Neural crest cell (in vitro differentiated cells): ENCODE measurements around the gene PACRG. TPM values are rescaled to one million over a fixed set of nuclear protein-coding genes. Genes with fewer than 3 reads are reported as not detected.

Experiments used
- DNase-seq: peaks from one replicate; pipeline ENCODE4 v3.0.0; 2021; ENCODE audit warnings: low read depth, mixed read lengths, low spot score
- H3K27ac Mint-ChIP-seq: one replicate; pipeline ENCODE4 v1.8.0; 2021; ENCODE audit warnings: mild to moderate bottlenecking, mixed read lengths; ENCODE audit not compliant: unreplicated experiment
- H3K27me3 Mint-ChIP-seq: 2 replicates; pipeline ENCODE4 v1.8.0; 2021; ENCODE audit warnings: low read depth, mild to moderate bottlenecking, mixed read lengths
- H3K36me3 Mint-ChIP-seq: 2 replicates; pipeline ENCODE4 v1.8.0; 2021; ENCODE audit warnings: low read depth, mild to moderate bottlenecking, mixed read lengths
- H3K4me1 Mint-ChIP-seq: 2 replicates; pipeline ENCODE4 v1.8.0; 2021; ENCODE audit warnings: mixed read lengths
- H3K4me3 Mint-ChIP-seq: one replicate; pipeline ENCODE4 v1.8.0; 2021; ENCODE audit warnings: mild to moderate bottlenecking, mixed read lengths
- H3K9me3 Mint-ChIP-seq: 2 replicates; pipeline ENCODE4 v1.8.0; 2021; ENCODE audit warnings: mixed read lengths
- CTCF ChIP-seq: fragments of 200-600 bp; sonication (generic); conservative IDR thresholded peaks from 2 replicates; pipeline ENCODE4 v1.5.0; 2021; ENCODE audit warnings: antibody characterized with exemption, mild to moderate bottlenecking
- total RNA-seq: library from RNA; stranded (reverse); gene quantifications from 2 replicates; pipeline ENCODE4 v1.2.1, GENCODE V29; 2021

Gene PACRG
- total RNA-seq, 1 donor from 2014 or later, result 1.8 TPM

GRCh38 chr6:163290545-163291274, 562.9 kb downstream of the PACRG start:
- no peak for TF ChIP-seq CTCF
- no peak for DNase-seq
- no peak overlapping the region for H3K27ac Mint-ChIP-seq
- H3K27me3 Mint-ChIP-seq, result no peaks in the 10 kb centered on the region
- peaks cover 15% of the 10 kb centered on the region for H3K4me1 Mint-ChIP-seq
- no peak overlapping the region for H3K4me3 Mint-ChIP-seq
- H3K9me3 Mint-ChIP-seq, result peaks cover 7% of the 10 kb centered on the region
- peaks cover 7% of the 10 kb centered on the region for H3K36me3 Mint-ChIP-seq

DNA sequence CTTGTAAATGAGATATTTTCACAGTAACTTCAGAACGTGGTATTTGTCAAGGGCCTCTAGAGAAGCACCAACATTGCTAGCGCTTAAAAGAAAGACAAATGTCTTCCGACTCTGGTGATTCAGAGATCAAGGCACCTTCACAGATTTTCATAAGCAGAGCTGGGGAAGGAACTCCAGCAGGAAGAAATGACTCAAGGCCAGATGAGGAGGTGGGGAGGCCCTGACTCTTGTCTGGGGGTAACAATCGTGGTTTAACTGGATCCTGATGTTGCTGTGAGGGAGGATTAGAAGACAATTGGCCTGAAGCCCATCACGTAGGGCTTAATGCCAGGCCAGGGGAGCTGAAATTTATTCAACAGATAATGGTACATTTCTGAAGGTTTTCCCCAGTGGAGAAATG, 563.8 kb downstream of the PACRG start:
- Mint-ChIP-seq H3K27ac (no peak overlapping the region), H3K27me3 (no peaks in the 10 kb centered on the region), H3K9me3 (peaks cover 7% of the 10 kb centered on the region), H3K36me3 (peaks cover 7% of the 10 kb centered on the region), H3K4me3 (no peak overlapping the region), H3K4me1 (peaks cover 14% of the 10 kb centered on the region)
- no peak for DNase-seq
- no peak for TF ChIP-seq CTCF

DNA sequence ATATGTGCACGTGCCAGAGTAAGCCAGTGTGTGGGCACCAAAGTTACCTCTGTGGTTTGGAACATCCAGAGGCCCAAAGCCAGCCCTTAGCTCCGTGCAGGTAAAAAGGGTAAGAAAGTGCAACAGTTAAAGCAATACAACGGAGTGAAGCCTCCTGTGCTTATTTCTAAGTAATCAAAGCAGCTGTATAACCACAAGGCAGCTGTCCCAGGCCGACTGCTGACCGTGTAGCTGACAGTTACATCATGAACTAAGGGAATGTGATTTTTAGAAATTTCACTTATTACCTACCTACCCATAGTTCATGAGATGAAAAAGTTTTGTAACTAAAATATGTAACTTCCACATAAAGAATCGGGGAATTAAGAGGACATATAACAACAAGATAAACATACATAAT, 565.5 kb downstream of the PACRG start:
- H3K36me3 Mint-ChIP-seq, result peaks cover 7% of the 10 kb centered on the region
- H3K27me3 Mint-ChIP-seq, result no peaks in the 10 kb centered on the region
- H3K4me3 Mint-ChIP-seq, result no peak overlapping the region
- peaks cover 7% of the 10 kb centered on the region for H3K9me3 Mint-ChIP-seq
- H3K4me1 Mint-ChIP-seq, result peaks cover 29% of the 10 kb centered on the region
- TF ChIP-seq CTCF, result no peak
- no peak for DNase-seq
- H3K27ac Mint-ChIP-seq, result no peak overlapping the region

- Mint-ChIP-seq H3K36me3 (peaks cover 7% of the 10 kb centered on the region), H3K4me1 (peaks cover 24% of the 10 kb centered on the region), H3K27ac (no peak overlapping the region), H3K4me3 (no peak overlapping the region), H3K9me3 (peaks cover 7% of the 10 kb centered on the region), H3K27me3 (no peaks in the 10 kb centered on the region)
- DNase-seq, result no peak
- no peak for TF ChIP-seq CTCF
Measured at GRCh38 chr6:163294734-163295133, 567.0 kb downstream of the PACRG start.

DNA sequence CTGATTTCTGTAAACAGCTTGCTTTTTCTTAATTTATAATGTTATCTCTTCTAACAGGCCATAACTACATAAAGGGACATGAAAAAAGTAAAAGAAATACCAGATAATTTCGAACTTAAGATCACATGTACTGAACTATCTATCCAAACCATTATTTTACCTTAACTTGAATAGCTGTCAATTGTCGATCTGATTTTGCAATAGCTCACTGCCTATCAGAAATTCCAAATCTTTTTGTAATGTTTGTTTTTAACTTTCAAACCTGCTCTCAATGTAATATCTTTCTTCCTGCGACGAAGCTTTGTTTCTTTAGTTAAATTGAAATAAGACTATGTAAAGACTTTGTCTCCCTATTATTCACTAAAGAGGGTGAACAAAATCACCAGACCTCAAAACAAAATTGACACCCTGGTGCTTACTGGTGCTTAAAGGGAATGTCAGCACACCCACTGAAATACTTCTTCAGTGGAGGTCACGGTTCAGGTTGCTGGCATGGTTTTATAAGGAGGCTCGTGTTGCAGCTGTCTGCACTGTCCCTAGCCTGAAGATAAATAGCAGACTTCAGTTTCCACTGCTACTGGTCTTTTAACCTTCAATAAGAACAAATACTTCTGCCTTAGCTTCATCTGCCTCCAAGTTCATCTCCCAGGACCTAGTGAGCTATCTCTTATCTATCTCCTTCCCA, 569.2 kb downstream of the PACRG start:
- Mint-ChIP-seq H3K4me1 (peaks cover 30% of the 10 kb centered on the region), H3K36me3 (peaks cover under 1% of the 10 kb centered on the region), H3K27ac (no peak overlapping the region), H3K4me3 (no peak overlapping the region), H3K9me3 (peaks cover 1% of the 10 kb centered on the region), H3K27me3 (no peaks in the 10 kb centered on the region)
- no peak for DNase-seq
- no peak for TF ChIP-seq CTCF
